ENCODE data around the gene CDK16.

GRCh38 chrX:47264483-47265173, 46.1 kb downstream of the CDK16 start:
- TF ChIP-seq POLR2A (IDR thresholded peaks at IDR 0.05) (no peak), CTCF (IDR thresholded peaks at IDR 0.05) (no peak)
